Coronary artery (tissue), 2 donors: ENCODE results near the gene FOXG1.

Source experiments
- DNase-seq: peaks from one replicate; pipeline ENCODE4 v3.0.0-alpha.2; 2017; ENCODE audit warnings: low spot score
- H3K27ac ChIP-seq, 2 donors: fragments of 200-600 bp; sonication (generic); one replicate each; pipeline ENCODE4 v1.5.1; 2016 to 2019
- H3K4me3 ChIP-seq: fragments of 200-600 bp; sonication (generic); 2 replicates; pipeline ENCODE4 v1.5.1; 2016; ENCODE audit warnings: mild to moderate bottlenecking, moderate library complexity
- TF ChIP-seq, protein P1 (sequence below): fragments of 200-600 bp; sonication (generic); IDR thresholded peaks from one replicate; pipeline ENCODE4 v1.5.1; 2019; ENCODE audit warnings: antibody characterized with exemption

FOXG1 gene

DNA sequence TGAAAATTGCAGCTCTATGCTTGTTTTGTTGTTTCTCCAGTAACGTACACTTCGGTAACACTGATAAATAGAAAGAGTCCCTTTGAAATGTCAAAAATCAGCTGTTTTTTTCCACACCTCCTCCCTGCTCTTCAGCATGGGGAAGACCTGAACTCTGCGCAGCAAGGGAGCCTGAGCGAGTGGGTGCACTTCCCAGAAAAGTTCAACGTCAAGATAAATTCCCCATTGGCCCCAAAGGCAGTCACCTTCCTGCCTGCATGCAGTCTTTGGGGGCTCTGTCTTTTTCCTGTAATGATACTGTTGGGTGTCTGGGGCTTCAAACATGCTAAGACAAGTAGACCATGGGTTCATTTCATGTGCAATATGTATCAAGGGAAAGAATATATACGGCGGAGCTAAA, 8.8 kb upstream of the FOXG1 start:
- Histone ChIP-seq H3K27ac (no peak overlapping the region), H3K4me3 (no peak overlapping the region)
- TF ChIP-seq, protein P1, sequence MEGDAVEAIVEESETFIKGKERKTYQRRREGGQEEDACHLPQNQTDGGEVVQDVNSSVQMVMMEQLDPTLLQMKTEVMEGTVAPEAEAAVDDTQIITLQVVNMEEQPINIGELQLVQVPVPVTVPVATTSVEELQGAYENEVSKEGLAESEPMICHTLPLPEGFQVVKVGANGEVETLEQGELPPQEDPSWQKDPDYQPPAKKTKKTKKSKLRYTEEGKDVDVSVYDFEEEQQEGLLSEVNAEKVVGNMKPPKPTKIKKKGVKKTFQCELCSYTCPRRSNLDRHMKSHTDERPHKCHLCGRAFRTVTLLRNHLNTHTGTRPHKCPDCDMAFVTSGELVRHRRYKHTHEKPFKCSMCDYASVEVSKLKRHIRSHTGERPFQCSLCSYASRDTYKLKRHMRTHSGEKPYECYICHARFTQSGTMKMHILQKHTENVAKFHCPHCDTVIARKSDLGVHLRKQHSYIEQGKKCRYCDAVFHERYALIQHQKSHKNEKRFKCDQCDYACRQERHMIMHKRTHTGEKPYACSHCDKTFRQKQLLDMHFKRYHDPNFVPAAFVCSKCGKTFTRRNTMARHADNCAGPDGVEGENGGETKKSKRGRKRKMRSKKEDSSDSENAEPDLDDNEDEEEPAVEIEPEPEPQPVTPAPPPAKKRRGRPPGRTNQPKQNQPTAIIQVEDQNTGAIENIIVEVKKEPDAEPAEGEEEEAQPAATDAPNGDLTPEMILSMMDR: no peak
- no peak for DNase-seq

DNA sequence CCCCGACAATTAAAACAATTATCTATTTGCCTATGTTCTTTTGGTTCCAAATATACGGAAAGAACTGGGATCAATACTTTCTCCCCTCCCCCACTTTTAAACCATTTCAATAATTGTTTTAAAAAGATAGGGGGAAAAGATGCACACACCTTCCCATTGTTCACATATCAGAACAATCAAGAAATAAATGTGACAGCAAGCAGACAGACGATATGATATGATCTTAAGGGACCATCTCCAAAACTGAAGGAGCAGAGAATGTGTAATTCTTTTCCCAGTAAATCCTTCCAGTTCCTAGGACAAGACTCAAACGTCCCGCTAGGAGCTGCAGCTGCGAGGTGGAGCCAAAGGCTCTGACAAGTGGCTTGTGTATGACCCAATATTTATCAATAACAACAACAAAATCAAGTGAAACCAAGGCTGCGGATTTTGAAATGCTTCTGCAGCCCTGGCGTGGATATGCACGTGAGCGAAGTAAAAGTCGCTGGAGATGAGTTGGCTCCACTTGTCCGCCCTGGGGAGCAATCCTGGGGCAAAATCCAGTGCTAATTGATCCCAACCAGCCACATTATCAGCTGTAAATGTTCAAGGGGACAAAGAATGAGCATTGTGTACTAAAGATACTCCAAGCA, 8.2 kb upstream of the FOXG1 start:
- H3K27ac ChIP-seq: no peak overlapping the region
- H3K4me3 ChIP-seq: no peak overlapping the region
- no peak for DNase-seq
- TF ChIP-seq, protein P1: no peak

DNA sequence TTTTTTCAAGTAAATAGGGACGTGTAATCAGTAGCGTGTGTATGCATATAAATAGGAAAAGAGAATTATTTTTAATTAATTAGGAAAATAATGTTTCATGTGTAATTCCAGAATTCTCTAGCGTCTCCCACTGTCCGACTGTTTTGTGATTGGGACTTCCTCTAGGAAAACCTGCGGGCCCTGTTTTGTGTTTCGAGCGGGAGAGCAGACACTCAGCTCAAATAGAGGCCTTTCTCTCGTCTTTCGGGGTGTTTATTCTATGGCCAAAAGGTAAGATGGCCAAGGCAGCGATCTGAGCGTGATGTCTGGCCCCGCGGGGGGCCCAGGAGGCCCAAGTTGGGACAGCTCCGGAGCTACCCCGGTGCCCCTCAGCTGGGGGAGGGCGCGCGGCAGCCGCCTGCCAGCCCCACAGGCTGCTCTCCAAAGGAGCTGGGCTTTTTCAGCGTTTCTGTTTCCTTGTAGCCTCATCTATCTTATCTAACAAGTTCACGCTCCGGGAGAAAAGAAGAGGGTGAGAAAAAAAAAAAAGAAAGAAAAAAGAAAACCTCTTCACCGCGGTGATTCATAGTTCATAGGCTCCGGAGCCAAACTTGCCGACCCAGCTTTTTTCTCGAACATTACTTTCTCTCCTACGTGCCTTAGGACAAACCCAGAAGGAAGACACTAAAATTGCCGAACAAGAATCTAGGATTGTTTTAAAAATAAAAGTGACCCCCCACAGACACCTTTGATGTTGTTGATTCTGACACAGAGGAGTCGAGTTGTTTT, 7.5 kb upstream of the FOXG1 start:
- TF ChIP-seq, protein P1: no peak
- H3K4me3 ChIP-seq: peak overlapping the region; percentile 6
- no peak for DNase-seq

DNA sequence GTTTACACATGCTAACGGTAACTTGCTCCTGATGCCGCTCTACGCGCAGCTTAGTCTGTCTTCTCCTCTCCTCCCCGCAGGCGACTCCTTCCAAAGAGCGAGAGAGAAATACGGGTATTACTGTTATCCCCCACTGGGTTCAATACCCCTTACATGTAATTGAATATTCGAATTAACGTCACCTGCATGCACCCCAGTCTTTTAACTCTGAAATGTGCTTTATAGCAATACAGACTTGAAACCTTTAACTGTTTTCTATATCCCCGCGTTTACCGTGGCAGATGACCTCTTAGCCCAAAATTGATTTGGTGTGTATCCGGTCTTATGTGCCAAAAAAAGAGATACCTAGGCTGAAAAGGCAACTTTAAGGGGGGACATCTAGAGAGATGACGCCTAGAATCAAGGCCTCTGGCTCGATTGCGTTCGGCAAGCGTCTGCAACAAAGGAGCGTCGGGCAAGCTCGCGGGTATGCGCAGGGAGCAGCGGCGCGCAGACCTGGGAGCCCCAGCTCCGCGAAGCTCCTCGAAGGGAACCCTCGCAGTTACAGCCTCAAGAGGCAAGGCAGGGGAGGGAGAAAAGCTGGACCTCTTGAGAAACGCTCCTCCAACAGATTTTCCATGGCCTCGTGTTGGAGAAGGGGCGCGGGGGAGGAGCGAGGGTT, 6.8 kb upstream of the FOXG1 start:
- Histone ChIP-seq H3K27ac (no peak overlapping the region), H3K4me3 (peak overlapping the region; percentile 6)
- TF ChIP-seq, protein P1: no peak
- DNase-seq: no peak

More for the DNA sequence above, 7.5 kb upstream of the FOXG1 start:
- H3K27ac ChIP-seq: no peak overlapping the region

DNA sequence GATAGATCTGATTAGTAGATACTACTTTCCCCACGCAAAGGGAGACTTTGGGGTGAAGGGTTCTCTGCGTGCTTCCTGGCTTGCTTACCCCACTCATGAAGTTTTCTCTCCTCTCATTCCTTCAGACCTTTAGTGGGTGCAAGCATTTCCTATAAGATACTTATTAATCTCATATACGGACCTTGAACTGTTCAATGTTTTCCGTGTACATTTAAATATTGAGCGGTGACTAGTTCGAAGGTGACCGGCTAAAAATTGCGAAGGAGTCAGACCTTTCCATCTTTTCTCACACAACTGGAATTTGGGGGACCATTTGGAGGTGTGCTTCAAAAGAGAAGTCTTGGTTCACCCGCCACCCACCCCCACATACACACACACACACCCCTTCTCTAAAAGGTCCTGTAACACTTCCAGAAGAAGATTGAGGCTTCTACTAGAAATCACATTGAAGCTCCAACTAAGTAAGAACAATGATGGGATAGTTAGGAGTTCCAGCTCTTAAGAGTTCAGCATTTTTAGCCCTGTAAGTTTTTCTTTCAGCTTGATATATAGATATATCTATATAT, 6.1 kb upstream of the FOXG1 start:
- TF ChIP-seq, protein P1: no peak
- Histone ChIP-seq H3K27ac (no peak overlapping the region), H3K4me3 (no peak overlapping the region)
- DNase-seq: no peak

DNA sequence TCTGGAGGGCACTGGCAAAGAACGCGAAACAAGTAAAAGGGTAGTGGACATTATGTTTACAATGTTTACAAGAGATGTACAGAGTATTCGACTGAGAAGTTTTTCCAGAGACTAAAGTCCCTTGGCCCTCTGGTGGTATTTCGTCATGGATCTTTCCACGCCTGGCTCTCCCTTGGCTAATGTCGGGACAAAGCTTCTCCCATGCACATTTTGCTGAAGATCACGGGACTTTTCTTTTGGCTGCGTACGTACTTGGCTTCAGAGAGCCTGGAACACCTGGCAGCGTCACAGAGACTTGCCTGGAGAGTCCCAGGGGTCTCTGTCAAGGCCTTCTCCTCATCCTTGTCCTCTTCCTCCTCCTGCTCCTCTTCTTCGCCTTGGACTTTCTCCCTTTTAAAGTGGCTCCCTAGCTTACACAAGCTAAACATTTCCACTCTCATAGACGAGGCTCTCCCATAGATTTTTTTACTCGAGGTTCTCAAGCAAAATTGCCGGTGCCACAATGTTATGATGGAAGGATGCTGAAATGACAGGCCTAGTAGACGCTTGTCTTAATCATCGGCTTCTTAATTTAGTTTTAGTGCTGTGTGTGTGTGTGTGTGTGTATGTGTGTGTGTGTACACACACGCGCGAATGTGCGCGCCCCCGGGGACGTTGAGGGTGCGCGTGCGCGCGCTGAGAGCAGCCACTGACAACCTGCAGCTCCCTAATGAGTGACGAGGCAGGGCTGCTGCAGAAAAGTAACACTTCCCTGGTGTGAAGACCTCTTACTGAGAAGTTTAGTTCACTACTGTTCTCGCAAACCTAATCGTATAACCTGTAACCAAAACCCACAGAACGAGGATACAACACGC, 4.9 kb upstream of the FOXG1 start:
- TF ChIP-seq, protein P1: no peak
- DNase-seq: no peak
- H3K27ac ChIP-seq: no peak overlapping the region
- no peak overlapping the region for H3K4me3 ChIP-seq
